Smooth muscle cell of the brain vasculature (primary cell): Measurements from ENCODE around the gene IL17RC.
"Not testable (repeated sequence)": the region's sequence is repeated elsewhere in the genome, so short reads cannot be mapped to it uniquely, and the experiment has no call there.

Experiments used
- DNase-seq: peaks from one replicate; pipeline ENCODE4 v3.0.0-alpha.2; 2012; ENCODE audit warnings: low read depth, low spot score

Gene IL17RC

GRCh38 chr3:9895715-9896114 is 21.2 kb upstream of the IL17RC start:
- DNase-seq, result not testable (repeated sequence)

DNA sequence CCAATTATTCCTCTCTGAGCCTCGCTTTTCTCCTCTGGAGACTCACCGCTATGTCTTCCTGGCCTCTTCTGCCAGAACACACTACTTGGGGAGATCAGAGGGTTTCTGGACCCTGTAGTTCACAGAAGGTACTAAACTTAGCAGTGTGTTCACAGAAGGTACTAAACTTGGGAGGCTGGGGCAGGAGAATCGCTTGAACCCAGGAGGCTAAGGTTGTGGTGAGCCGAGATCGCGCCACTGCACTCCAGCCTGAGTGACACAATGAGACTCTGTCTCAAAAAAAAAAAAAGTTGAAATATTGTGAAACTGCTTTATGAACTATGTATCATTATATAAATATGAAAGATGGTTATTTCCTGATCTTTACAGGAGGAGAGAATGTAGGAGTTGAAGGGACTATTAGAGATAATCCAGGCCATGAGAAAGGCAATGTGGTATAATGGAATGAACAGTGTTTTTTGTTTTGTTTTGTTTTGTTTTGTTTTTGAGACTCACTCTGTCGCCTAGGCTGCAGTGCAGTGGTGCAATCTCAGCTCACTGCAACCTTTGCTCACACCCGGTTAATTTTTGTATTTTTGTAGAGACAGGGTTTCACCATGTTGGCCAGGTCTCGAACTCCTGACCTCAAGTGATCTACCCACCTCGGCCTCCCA is 20.0 kb upstream of the IL17RC start:
- DNase-seq, result not testable (repeated sequence)

GRCh38 chr3:9897408-9898372 is 19.2 kb upstream of the IL17RC start:
- no peak for DNase-seq

GRCh38 chr3:9898467-9899241 is 18.2 kb upstream of the IL17RC start:
- no peak for DNase-seq

GRCh38 chr3:9899289-9899791 is 17.6 kb upstream of the IL17RC start:
- DNase-seq, result no peak

DNA sequence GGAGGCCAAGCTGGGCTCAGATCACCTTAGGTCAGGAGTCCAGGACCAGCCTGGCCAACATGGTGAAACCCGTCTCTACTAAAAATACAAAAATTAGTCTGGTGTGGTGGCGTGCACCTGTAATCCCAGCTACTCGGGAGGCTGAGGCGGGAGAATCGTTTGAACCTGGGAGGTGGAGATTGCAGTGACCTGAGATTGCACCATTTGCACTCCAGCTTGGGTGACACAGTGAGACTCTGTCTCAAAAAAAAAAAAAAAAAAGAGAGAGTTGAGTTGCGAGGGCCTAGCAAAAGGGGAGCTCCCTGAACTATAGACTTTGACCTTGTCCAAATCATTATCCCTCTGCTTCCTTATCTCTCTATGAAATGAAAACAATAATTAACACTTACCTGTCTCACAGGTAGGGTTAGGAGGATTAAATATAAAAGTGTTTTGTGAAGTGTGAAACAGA is 15.9 kb upstream of the IL17RC start:
- DNase-seq, result not testable (repeated sequence)

DNA sequence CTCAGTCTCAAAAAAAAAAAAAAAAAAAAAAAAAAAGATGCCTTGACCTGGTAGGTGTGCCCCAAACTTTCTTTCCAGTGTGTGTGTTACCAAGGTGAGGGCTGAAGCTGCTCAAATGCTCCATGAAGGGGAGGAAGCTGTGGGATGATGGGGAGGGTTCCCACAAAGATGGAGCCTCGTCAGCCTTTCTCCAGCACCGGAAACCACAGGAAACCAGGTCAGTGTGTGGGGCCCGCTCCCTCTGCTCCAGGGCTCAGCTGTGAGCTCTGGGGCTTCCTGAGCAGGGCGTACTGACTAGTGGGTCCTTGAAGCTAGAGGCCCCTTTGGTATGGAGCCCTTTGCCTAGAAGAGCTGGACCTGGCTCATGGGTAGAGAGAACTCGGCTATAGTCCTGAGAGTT is 14.9 kb upstream of the IL17RC start:
- DNase-seq, result no peak

DNA sequence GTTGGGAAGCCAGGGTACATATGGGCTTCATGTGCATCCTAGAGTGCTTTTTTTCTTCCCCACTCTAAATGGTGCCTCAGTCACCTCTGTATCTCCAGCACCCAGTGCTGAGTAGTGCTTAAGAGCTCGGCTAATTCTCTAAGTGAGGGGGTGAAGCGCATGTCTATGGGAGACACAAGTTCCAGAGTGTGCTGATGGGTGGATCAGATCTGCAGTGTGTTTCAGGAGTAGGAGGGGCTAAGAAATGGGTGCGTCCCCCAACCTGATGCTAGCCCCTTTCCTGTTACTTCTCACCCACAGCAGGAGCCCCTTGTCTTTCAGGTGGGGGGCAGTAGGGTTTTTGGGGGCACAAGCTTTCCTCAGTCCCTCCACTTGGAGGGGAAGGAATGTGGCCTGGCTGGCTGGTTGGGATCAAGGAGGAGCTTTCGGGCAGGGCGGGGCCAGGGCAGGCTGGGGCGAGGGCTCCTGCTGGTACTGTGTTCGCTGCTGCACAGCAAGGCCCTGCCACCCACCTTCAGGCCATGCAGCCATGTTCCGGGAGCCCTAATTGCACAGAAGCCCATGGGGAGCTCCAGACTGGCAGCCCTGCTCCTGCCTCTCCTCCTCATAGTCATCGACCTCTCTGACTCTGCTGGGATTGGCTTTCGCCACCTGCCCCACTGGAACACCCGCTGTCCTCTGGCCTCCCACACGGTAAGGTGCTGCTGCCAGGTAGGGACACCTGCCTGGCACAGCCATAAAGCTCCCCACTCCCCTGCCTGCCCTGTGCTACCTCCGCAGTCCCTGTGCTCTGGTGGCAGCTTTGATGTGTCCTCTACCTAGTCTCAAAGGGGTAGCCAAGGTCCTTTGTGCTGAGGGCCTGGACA is 14.3 kb upstream of the IL17RC start, which contains the start of gene IL17RE:
Gene IL17RE (plus strand): TSS at position 477 of the 866 bp plus-strand sequence. CDS start 85 bp downstream, at position 562.
- DNase-seq, result no peak

- no peak for DNase-seq
Observed at GRCh38 chr3:9903238-9903624, 13.7 kb upstream of the IL17RC start.

DNA sequence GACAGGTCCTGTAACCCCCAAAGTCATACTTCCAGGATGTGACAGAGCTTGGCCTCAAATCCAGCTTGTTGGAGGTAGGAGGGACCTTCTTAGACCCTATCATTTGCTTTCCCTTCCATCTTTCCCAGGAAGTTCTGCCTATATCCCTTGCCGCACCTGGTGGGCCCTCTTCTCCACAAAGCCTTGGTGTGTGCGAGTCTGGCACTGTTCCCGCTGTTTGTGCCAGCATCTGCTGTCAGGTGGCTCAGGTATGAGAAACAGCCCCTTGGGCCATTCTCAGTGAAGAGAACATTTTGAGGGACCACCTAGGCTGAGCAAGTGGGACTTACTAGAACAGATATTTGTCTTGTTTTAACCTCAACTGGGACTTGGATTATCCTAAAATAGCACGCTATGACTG is 13.0 kb upstream of the IL17RC start:
- DNase-seq, result no peak

- DNase-seq, result no peak
Observed at GRCh38 chr3:9906480-9906879, 10.4 kb upstream of the IL17RC start.

DNA sequence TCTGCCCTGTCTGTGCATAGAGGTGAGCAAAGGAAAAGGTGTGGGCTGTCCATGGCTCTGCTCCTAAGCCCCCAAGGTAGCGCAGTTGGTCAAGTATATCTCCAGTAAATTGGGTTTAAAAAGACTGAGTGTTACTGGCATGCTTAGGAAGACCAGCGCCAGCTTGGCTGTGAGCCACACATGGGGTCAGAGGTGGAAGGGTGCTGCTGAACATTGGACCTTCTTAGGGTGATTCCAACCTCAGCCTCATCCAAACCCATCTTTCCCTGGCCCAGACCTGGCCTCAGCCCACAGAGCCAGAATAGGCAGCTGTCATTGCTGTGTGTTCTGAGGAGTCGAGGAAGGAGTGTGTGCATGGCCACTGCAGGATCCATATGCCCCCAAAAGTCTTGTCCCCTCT is 8.6 kb upstream of the IL17RC start:
- DNase-seq, result no peak

DNA sequence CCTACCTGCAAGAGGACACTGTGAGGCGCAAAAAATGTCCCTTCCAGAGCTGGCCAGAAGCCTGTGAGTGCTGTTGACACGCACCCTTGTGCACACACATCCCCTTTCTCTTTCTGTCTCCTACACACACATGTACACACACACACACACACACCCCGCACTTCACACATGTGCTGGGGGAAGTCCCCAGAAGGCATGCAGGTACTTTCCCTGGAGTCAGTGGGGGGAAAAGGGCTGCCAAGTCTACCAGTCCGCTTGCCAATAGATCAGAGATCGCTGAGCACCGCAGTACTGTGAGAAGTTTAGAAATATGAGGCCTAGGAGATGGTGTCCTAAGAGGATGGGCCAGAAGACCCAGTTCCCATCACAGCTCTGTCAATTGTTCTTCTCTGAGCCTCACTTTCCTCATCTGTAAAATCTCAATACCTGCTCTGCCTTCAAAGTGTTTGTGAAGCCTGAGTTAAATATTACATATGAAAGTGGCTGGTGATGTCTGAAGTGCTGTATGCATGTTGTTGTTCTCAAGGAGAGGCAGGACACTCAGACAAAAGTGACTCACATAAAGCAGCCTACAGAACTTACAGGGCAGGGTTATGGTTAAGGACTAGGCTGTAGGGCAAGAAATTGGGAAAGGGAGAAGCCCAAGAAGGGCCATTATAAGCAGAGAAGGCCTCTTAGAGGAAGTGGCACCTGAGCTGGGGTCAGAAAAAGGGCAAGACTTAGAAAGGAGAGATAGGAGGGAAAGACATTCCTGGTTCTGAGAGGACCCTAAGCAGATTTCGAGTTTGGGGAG is 7.5 kb upstream of the IL17RC start:
- DNase-seq, result no peak

GRCh38 chr3:9911863-9912262 is 5.0 kb upstream of the IL17RC start:
- DNase-seq, result no peak

DNA sequence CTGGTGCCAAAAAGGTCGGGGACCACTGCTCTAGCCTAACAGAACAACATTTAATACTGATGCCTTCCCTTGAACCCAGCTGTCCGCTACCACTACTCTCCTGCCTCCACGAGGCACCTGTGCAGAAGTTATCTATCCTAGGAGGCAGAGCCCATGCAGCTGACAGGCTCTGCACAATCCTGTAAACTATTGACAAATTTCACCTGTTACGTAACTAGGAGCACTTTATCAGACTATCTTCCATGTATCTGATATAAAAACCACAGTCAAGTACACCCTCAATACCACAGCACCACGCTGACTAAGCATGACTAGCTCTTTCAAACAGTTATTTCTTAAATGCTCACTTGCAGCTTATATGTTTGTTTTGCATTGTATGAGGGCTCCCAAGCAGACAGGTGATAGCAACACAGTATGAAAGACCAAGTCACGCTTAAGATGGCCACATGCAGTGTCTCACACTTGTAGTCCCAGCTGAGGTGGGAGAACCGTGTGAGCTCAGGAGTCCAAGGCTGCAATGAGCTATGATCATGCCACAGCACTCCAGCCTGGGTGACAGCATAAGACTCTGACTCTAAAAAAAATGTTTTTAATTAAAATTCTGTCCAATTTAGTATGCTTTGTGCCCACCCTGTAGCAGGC is 4.5 kb upstream of the IL17RC start:
- no peak for DNase-seq

- DNase-seq, result no peak
Observed at GRCh38 chr3:9913601-9914000, 3.3 kb upstream of the IL17RC start.

GRCh38 chr3:9914011-9914410 is 2.9 kb upstream of the IL17RC start:
- DNase-seq, result no peak

- DNase-seq, result no peak
Observed at GRCh38 chr3:9914559-9915253, 2.2 kb upstream of the IL17RC start.
